ENCODE measurements around the gene SIL1.
"Not testable (repeated sequence)": the region's sequence is repeated elsewhere in the genome, so short reads cannot be mapped to it uniquely, and the experiment has no call there.

GRCh38 chr5:139218038-139218437 is 19.9 kb upstream of the SIL1 start:
- TF ChIP-seq, protein P1, sequence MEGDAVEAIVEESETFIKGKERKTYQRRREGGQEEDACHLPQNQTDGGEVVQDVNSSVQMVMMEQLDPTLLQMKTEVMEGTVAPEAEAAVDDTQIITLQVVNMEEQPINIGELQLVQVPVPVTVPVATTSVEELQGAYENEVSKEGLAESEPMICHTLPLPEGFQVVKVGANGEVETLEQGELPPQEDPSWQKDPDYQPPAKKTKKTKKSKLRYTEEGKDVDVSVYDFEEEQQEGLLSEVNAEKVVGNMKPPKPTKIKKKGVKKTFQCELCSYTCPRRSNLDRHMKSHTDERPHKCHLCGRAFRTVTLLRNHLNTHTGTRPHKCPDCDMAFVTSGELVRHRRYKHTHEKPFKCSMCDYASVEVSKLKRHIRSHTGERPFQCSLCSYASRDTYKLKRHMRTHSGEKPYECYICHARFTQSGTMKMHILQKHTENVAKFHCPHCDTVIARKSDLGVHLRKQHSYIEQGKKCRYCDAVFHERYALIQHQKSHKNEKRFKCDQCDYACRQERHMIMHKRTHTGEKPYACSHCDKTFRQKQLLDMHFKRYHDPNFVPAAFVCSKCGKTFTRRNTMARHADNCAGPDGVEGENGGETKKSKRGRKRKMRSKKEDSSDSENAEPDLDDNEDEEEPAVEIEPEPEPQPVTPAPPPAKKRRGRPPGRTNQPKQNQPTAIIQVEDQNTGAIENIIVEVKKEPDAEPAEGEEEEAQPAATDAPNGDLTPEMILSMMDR (conservative IDR thresholded peaks at IDR 0.05), result not testable (repeated sequence)
- not testable (repeated sequence) for TF ChIP-seq EZH2 (IDR thresholded peaks at IDR 0.05; ENCODE audit: low read depth)
